GM12875 (cell line): ENCODE data around the gene KIF26B.

ENCODE experiments used
- H3K4me3 ChIP-seq: one replicate; pipeline ENCODE4 v1.5.1; 2011; ENCODE audit warnings: low read depth, low read length, control low read depth
- TF ChIP-seq, protein P1 (sequence below): IDR thresholded peaks from 2 replicates; pipeline ENCODE4 v1.5.1; 2011; ENCODE audit warnings: low read depth, mild to moderate bottlenecking, control low read depth, inconsistent platforms, low read length, moderate library complexity, borderline replicate concordance; ENCODE audit not compliant: insufficient read depth

The KIF26B gene

DNA sequence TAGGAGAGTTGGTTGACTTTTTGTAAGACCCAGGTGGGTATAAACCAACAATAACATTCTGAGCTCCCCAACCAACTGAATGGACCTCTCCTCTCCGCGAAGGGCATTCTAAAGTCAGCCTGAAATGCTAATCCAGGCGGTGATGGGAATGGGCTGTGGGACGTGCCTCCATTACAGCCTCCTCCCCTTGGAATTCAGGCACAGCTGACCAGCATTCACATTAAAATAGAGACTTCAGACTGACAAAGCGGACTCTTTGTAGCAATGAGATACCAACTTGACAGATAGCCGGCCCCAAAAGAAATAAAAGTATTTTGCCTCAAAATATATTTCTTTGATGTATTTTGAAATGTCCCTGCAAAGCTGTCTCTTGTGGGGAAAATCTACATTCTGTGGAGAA, 101.7 kb downstream of the KIF26B start:
- TF ChIP-seq, protein P1, sequence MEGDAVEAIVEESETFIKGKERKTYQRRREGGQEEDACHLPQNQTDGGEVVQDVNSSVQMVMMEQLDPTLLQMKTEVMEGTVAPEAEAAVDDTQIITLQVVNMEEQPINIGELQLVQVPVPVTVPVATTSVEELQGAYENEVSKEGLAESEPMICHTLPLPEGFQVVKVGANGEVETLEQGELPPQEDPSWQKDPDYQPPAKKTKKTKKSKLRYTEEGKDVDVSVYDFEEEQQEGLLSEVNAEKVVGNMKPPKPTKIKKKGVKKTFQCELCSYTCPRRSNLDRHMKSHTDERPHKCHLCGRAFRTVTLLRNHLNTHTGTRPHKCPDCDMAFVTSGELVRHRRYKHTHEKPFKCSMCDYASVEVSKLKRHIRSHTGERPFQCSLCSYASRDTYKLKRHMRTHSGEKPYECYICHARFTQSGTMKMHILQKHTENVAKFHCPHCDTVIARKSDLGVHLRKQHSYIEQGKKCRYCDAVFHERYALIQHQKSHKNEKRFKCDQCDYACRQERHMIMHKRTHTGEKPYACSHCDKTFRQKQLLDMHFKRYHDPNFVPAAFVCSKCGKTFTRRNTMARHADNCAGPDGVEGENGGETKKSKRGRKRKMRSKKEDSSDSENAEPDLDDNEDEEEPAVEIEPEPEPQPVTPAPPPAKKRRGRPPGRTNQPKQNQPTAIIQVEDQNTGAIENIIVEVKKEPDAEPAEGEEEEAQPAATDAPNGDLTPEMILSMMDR = no peak
- H3K4me3 ChIP-seq = no peak overlapping the region

DNA sequence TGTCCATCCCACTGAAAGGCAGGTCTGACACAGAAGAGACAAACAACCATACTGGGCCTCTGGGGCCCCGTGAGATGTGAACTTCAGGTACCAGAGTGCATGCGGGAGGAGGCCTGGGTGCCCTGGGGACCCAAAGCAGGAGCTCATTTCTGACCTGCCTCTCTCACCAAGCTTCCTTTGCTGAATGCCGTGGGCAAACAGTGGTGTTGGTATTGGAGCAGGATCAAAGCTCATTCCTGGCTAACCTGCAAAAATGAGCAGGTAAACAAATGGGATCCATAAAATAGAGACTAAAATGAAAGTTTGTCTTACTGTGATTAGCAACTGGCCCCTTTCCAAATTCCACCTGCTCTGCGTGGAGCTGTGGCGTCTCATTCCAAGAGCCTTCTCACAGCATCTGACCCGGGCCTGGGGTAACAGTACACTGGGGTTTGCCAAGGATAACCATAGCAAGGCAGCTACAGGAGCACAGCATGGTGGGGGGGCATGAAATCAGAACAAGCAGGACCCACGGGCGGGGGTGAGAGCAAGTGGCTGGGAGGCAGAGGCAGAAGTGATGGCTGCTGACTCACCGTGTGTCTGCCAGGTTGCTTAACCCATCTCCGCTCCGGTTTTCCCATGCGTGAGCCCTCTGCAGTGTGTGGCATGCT, 103.6 kb downstream of the KIF26B start:
- TF ChIP-seq, protein P1 = no peak
- no peak overlapping the region for H3K4me3 ChIP-seq

DNA sequence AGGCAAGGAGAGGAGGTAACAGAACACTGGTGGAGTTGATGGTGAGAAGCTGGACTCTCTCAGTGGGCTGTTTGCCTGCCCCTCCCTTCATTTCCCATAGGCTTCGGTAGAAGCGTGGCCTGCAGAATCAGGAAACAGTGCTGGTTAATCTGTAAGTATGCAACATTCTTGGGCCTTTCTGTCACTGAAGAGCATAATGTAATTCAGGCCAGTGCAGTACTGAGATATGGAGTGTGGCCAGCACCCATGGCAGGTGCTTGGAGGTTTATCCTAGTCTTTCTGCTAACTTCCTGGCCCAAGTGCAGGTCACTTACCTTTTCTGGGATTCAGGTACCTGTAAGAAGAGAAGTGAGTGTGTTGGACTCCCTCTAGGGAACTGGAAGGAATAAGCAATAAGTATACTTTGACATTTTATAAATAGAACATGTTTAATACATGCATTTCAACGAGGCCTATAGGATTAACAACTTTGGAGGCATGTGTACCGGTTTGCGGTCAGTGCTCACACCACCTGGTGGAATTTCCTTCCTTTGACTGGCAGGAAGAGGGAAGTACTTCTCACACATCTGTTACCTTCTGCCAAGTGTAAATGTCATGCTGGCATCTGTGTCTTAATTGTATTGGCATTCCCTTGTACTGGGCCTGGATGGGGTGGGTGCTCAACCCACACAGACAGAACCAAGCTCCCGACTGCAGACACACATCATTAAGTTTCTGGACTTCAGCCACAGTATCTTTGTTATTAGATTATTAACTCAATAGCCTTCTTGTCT, 105.5 kb downstream of the KIF26B start:
- TF ChIP-seq, protein P1 = no peak
- H3K4me3 ChIP-seq = no peak overlapping the region

DNA sequence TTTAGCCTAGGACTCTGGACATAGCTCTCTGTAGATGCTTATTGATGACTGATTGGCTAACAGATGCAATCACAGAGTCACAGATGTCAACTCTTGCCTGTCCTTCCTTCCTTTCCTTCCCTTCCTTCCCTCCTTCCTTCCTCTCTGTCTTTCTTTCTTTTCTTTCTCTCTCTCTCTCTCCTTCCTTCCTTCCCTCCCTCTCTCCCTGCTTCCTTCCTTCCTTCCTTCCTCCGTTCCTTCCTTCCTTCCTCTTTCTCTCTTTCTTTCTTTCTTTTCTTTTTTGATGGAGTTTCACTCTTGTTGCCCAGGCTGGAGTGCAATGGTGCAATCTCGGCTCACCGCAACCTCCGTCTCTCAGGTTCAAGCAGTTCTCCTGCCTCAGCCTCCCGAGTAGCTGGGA, 106.1 kb downstream of the KIF26B start:
- TF ChIP-seq, protein P1 = no peak
- H3K4me3 ChIP-seq = no peak overlapping the region

DNA sequence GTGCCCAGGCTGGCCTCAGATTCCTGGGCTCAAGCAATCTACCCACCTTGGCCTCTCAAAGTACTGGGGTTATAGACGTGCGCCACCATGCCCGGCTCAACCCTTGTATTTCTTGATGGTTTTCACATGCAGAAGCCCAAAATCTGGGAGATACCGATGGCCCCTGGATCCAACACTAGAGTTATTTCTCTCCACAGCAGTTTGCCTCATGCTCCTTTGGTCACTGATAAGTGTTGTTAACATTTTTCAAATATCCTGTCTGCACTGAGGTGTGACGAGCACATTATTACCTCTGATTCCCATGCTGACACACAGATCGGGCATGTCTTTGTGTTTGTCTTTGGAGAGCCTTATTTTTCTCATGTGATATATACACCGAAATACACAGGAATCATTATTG, 107.0 kb downstream of the KIF26B start:
- TF ChIP-seq, protein P1 = no peak
- H3K4me3 ChIP-seq = no peak overlapping the region

DNA sequence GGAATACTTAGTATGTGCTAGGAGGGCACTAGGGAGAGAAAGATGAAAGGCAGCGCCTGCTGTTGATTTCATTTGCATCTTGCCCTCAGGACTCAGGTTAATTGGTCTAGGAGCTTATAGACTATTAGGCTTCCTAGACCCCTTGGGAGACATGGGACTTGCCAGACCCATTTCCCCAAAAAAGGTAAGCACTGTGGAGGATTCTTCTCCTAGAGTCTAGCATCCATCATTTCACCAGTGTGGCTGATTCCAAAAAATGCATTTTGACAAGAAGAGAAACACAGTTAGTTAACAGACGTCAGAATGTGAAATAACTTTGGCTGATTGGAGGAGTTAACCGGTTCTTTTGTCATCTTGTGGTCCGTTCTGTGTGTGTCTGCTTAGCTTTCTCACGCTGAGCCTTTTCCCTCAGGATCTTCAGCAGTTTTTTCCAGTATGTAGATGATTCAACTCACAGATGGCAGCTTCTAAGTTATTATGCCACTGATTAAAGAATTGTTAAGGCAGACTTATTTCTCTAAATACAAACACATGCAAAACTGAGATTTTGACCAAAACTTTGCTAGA, 108.8 kb downstream of the KIF26B start:
- H3K4me3 ChIP-seq = no peak overlapping the region
- TF ChIP-seq, protein P1 = no peak
